Tibial nerve (tissue), 4 donors: ENCODE results near the gene ATP5F1A. TPM values are rescaled to one million over a fixed set of nuclear protein-coding genes. Genes with fewer than 3 reads are reported as not detected.

ENCODE experiments used
- DNase-seq, 2 donors: peaks; one replicate each; pipeline ENCODE4 v3.0.0-alpha.2; 2019; ENCODE audit warnings: low spot score in 2 of 2
- H3K27ac ChIP-seq, 4 donors: fragments of 200-600 bp; sonication (generic) in 3 of 4; one replicate each; pipeline ENCODE4 v1.5.1; 2017 to 2019; ENCODE audit warnings: mild to moderate bottlenecking in 1 of 4
- H3K27me3 ChIP-seq, 2 donors: fragments of 200-600 bp; sonication (generic) in 1 of 2; one replicate each; pipeline versions ENCODE4 v1.5.1 to v1.6.0; 2017 to 2019
- H3K36me3 ChIP-seq, 3 donors: fragments of 200-600 bp; sonication (generic); one replicate each; pipeline ENCODE4 v1.5.1; 2018 to 2019
- H3K4me1 ChIP-seq, 4 donors: fragments of 200-600 bp; sonication (generic) in 3 of 4; one replicate each; pipeline ENCODE4 v1.5.1; 2017 to 2019
- H3K4me3 ChIP-seq, 4 donors: fragments of 200-600 bp; sonication (generic) in 3 of 4; one replicate each; pipeline ENCODE4 v1.5.1; 2017 to 2019; ENCODE audit warnings: mild to moderate bottlenecking in 1 of 4, moderate library complexity in 1 of 4
- H3K9me3 ChIP-seq, 4 donors: fragments of 200-600 bp; sonication (generic) in 3 of 4; one replicate each; pipeline ENCODE4 v1.5.1; 2017 to 2019
- EP300 ChIP-seq, 2 donors: sonication (generic); formaldehyde crosslinking; IDR thresholded peaks; one replicate each; pipeline ENCODE4 v1.6.1; 2017; ENCODE audit warnings: antibody characterized with exemption in 2 of 2, mild to moderate bottlenecking in 1 of 2
- POLR2A ChIP-seq, 2 donors: fragments of 450-650 bp; IDR thresholded peaks; one replicate each; pipeline ENCODE4 v1.6.1; 2017; ENCODE audit warnings: antibody characterized with exemption in 2 of 2, mild to moderate bottlenecking in 2 of 2, moderate library complexity in 2 of 2
- WGBS, 2 donors: methylation state at CpG; one replicate each; pipeline ENCODE4 v1.1.5; 2018; 5-methylcytosine and 5-hydroxymethylcytosine counted together
- small RNA-seq: library from RNA; depleted of rRNA; stranded (forward); fragments of <200 nt; gene quantifications from one replicate; pipeline ENCODE3, GENCODE V24; 2016
- total RNA-seq, 4 donors: library from RNA; depleted of rRNA; stranded (reverse); fragments of >200 nt; gene quantifications; one replicate each; pipeline ENCODE4 v1.1.0, GENCODE V29; 2016
- TF ChIP-seq, protein P1 (sequence below), 5 experiments: fragments of 200-600 bp in 3 of 5; fragments of 450-650 bp in 2 of 5; sonication (generic) in 3 of 5; IDR thresholded peaks; one replicate each; pipeline ENCODE4 v1.5.1; 2016 to 2019; ENCODE audit warnings: antibody characterized with exemption in 5 of 5, mild to moderate bottlenecking in 3 of 5, moderate library complexity in 2 of 5

The ATP5F1A gene
- total RNA-seq, 4 donors from 2014 or later: 248 to 381 (median 315) TPM

- no peak for DNase-seq
- no peaks in the 10 kb centered on the region for H3K9me3 ChIP-seq
- H3K4me1 ChIP-seq: peaks cover 0 to 3% (median 0%) of the 10 kb centered on the region in 4 donors
- H3K4me3 ChIP-seq: no peak overlapping the region
- no peaks in the 10 kb centered on the region for H3K36me3 ChIP-seq
- TF ChIP-seq, protein P1, sequence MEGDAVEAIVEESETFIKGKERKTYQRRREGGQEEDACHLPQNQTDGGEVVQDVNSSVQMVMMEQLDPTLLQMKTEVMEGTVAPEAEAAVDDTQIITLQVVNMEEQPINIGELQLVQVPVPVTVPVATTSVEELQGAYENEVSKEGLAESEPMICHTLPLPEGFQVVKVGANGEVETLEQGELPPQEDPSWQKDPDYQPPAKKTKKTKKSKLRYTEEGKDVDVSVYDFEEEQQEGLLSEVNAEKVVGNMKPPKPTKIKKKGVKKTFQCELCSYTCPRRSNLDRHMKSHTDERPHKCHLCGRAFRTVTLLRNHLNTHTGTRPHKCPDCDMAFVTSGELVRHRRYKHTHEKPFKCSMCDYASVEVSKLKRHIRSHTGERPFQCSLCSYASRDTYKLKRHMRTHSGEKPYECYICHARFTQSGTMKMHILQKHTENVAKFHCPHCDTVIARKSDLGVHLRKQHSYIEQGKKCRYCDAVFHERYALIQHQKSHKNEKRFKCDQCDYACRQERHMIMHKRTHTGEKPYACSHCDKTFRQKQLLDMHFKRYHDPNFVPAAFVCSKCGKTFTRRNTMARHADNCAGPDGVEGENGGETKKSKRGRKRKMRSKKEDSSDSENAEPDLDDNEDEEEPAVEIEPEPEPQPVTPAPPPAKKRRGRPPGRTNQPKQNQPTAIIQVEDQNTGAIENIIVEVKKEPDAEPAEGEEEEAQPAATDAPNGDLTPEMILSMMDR (IDR thresholded peaks at IDR 0.05): no peak
- no peak for TF ChIP-seq POLR2A (IDR thresholded peaks at IDR 0.05)
- H3K27me3 ChIP-seq: no peaks in the 10 kb centered on the region
- no peak overlapping the region for H3K27ac ChIP-seq
- 36 to 37% methylated on average over 1 of the region's 1 CpG for WGBS, 2 donors
Measured at GRCh38 chr18:46034230-46034629, 63.9 kb downstream of the ATP5F1A start.

- Histone ChIP-seq H3K4me1 (peaks cover 0 to 16% (median 2%) of the 10 kb centered on the region in 4 donors), H3K36me3 (no peaks in the 10 kb centered on the region), H3K4me3 (no peak overlapping the region), H3K9me3 (no peaks in the 10 kb centered on the region), H3K27me3 (no peaks in the 10 kb centered on the region), H3K27ac (no peak overlapping the region)
- 87 to 92% methylated on average over 4 of the region's 4 CpGs for WGBS, 2 donors
- TF ChIP-seq, protein P1 (IDR thresholded peaks at IDR 0.05): no peak
- TF ChIP-seq EP300 (IDR thresholded peaks at IDR 0.05) (no peak), POLR2A (IDR thresholded peaks at IDR 0.05) (no peak)
- DNase-seq: no peak
Measured at GRCh38 chr18:46031741-46032140, 66.4 kb downstream of the ATP5F1A start.

Small RNA genes lying within 50 kb of the gene (small RNA-seq; reads per million reads assigned to genes)
- gene RNU6-1278P: not detected
- not detected for gene RNY4P37

Other genes with a start within 250 kb of the ATP5F1A start
- gene EPG5, start 131.0 kb downstream of the ATP5F1A start, total RNA-seq: 10 to 100 TPM; 26.1 to 48.3 (median 40.6) TPM
- gene PSTPIP2, start 26.0 kb downstream of the ATP5F1A start, total RNA-seq: 1 to 10 TPM; 5.4 to 9.9 (median 7.1) TPM
- 10 to 100 TPM; 21.2 to 37.3 (median 28.1) TPM for gene HAUS1, start 6.1 kb upstream of the ATP5F1A start, total RNA-seq